Measurements from ENCODE around the gene YY1.
"Not testable (repeated sequence)": the region's sequence is repeated elsewhere in the genome, so short reads cannot be mapped to it uniquely, and the experiment has no call there.

Gene YY1

DNA sequence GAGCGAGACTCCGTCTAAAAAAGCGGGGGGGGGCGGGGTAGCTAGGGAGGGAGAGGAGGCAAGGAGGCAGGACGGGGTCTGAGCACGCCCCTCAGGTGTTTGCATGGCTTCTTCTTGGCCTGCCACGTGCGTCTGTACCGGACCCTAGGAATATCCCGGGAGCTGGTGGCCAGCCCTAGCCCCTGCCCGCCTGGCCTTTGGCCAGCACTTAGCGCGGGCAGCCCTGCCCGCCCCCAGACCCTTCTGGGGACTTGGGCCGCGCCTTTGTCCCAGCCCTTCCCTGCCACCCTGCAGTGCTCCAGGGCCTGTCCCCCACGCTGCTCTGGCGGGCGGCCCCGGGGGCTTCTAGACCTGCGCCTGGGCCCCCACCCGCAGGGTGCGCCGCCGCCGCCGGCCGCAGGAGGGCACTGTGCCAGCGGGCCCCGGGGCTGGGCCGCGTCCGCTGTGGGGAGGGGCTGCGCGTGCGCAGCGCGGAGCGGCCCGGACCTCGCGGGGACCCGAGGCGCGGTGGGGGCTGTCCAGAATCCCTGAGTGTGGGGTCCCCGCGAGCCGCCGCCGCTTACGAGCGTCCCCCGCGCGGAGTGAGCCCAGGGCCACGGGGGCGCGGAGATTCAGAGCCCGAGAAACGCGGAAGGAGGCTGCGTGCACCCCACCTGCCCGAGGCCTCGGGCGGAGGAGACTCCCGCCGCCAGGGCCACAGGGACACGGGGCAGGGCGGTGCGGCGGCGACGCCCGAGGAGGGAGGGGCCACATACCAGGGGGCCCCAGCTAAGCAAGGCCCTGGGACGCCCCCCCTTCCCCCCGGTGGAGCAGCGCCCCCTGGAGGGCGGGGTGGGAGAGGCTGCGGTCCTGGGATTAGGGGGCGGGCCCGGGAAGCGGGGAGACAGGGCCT, 46.3 kb downstream of the YY1 start:
- peak; percentile 83 for DNase-seq

GRCh38 chr14:100285913-100286400, 47.0 kb downstream of the YY1 start:
- DNase-seq, result no peak

GRCh38 chr14:100286484-100287191, 47.7 kb downstream of the YY1 start:
- DNase-seq, result no peak

GRCh38 chr14:100287202-100287997, 48.5 kb downstream of the YY1 start:
- no peak for DNase-seq

DNA sequence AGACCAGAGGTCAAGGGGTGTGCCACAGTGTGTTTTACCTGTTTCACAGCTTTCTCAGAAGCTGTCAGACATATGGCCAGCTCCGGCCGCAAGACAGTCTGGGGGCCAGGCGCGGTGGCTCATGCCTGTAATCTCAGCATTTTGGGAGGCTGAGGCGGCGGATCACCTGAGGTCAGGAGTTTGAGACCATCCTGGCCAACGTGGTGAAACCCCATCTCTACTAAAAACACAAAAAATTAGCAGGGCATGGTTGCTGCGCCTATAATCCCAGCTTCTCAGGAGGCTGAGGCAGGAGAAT, 49.0 kb downstream of the YY1 start:
- not testable (repeated sequence) for DNase-seq

GRCh38 chr14:100288382-100289185, 49.6 kb downstream of the YY1 start:
- no peak for DNase-seq

- DNase-seq, result no peak
These were observed 51.1 kb downstream of the YY1 start for GRCh38 chr14:100289916-100290606.

DNA sequence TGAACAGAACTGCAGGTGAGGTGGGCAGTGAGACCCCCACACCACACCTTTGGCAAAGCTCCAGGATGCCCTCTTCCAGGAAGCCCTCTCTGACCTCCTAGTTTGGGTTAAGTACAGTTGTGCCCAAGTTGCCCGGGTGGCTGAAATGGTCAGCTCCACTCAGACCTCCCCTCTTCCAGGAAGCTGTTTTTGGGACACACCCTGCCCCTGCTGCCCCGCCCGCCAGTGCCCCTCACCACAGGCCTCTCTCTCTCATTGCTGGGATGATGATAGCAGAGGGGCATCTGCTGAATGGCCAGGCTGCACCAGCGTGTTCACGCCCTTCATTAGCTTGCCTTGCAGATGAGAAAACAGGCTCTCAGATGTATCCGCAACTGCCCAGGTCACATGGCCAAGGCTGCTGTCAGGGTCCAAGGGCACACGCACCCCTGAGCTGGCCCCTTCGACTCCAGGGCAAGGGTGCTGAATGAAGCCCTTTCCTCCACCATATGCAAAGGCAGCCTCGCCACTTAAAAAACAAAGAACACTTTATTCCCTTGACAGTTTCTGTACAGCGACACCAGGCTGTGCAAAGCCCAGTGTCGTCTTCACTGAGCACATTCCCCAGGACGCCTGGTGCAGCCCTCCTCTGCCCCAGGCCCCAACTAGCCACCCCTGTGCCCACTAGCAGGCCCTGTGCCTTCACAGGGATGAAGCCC, 51.8 kb downstream of the YY1 start:
- no peak for DNase-seq

- DNase-seq, result no peak
These were observed 52.5 kb downstream of the YY1 start for GRCh38 chr14:100291305-100292075.

GRCh38 chr14:100292301-100292775, 53.4 kb downstream of the YY1 start:
- no peak for DNase-seq

DNA sequence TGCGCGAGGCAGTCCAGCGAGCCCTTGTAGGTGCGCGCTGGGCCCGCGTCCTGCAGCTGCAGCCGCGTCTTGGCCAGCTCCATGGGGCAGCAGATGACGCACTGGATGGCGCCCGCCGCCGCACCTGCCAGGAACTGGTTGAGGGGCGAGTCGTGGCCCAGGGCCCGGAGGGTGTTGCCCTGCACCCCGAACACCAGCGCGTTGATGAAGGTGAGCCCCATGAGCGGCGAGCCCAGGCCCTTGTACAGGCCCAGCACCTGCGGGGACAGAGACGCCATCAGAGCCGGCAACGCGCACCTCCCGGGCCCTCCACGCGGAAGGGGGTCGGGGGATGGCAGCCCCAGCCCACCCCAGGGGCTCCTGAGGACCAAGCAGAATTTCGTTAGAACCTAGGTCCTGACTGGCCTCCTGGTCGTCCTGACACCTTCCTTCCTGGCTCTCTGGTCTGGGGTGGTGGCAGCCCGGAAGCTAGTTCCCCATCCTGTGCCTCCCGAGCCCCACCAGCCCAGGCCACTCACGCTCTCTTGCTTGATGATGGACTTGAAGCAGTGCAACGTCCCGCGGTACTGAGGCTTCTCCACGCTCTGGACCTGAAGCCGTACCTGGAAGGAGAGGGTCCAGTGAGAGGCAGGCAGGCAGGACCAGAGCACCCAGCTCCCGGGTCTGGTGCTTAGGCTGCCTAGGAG, 54.0 kb downstream of the YY1 start:
- DNase-seq, result no peak

DNA sequence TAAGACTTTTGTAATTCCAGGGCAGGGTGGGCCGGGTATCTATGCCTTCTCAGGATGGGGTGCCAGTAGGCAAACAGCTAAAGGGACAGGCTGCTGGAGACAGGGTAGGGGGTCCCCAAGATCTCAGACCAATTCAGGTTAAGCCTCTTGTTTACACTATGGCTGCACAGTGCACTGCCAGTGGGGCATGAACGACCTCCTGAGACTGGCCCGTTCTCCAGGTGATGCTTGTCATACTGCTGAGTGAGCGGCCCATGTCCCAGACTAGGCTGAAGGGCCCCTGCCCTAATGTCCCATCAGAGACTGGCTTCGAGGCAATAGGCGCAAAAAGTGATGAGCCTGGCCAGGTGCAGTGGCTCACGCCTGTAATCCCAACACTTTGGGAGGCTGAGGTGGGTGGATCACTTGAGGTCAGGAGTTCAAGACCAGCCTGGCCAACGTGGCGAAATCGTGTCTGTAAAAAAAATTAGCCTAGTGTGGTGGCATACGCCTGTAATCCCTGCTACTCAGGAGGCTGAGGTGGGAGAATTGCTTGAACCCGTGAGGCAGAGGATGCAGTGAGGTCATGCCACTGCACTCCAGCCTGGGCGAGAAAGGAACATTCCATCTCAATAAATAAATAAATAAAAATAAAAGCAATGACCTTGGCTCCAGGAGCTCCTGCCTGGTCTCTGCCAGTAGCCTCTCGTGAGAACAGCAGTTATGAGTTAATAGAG, 54.7 kb downstream of the YY1 start:
- no peak for DNase-seq

- no peak for DNase-seq
These were observed 55.4 kb downstream of the YY1 start for GRCh38 chr14:100294213-100294962.

- no peak for DNase-seq
These were observed 56.0 kb downstream of the YY1 start for GRCh38 chr14:100294963-100295330.

DNA sequence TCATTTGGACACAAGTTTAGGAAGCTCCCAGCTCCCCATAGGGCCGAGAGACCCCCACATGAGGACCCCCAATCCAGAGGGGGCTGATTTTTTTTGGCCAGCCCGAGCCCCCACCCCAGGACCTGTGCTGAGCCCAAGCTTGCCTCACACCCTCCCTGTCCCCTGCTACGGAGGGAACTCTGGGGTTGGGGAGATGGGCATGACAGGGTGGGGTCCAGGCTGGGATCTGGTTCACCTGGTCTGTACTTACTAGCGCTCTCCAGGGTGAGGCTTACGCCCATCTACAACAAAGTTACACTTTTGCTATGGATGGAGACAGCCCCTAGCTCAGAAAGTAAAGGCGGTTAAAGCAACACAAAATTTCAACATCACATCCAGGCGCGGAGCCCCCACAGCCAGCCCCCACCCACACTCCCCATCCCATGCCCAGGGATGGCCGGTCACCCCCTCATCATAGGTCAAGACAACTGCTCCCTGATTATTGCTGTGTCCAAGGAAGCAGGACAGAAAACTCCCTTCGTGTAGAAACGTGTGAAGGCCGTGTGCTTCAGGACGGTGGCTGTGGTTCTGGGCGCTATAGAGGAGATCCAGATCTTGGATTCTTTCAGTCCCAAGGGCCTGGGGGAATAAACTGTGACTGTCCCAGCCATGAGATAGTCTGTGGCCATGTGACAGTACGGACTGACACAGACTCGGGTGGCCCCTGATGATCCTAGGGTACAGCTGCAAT, 56.6 kb downstream of the YY1 start:
- DNase-seq, result no peak

DNA sequence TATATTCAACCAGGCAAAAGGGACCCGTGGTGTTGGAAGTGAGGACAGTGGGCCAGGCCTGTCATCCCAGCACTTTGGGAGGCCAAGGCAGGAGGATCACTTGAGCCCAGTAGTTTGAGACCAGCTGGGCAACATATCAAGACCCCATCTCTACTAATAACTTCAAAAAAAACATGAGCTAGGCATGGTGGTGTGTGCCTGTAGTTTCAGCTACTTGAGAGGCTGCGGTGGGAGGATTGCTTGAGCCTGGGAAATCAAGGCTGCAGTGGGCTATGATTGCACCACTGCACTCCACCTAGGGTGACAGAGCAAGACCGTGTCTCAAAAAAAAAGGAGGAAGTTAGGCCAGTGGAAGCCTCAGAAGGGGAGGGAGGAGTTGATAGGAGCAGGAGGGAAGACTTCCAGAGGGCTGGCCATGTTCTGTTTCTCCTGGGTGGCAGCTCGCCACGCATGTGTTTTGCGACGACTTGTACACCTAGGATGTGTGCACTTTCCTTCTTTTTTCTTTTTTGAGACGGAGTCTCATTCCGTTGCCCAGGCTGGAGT, 57.2 kb downstream of the YY1 start:
- no peak for DNase-seq

DNA sequence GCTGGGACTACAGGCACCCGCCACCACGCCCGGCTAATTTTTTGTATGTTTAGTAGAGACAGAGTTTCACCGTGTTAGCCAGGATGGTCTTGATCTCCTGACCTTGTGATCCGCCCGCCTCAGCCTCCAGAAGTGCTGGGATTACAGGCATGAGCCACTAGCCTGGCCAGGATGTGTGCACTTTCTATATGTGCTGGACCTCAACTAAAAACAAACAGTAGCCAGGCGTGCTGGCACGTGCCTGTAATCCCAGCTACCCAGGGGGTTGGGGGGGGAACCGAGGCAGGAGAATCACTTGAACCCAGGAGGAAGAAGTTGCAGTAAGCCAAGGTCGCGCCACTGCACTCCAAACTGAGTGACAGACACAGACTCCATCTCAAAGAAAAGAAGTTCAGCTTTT, 57.8 kb downstream of the YY1 start:
- not testable (repeated sequence) for DNase-seq

Measured in activated CD4-positive, alpha-beta T cell treated with anti-CD3 and anti-CD28 coated beads for 48 hours (primary cell).